PC-9 (cell line): ENCODE results near the gene XRCC5. TPM values are rescaled to one million over a fixed set of nuclear protein-coding genes. Genes with fewer than 3 reads are reported as not detected.

Experiments
- BruUV-seq: library from RNA; stranded (reverse); fragments of 400-500 nt; replicated peaks from 2 replicates; lab custom pipeline; 2021; lab: Mats Ljungman, UMichigan
- CTCF ChIA-PET: fragments of 300-600 bp; sonication (Branson Sonifier 250); formaldehyde crosslinking; loops from one replicate; lab custom pipeline; 2022; ENCODE audit warnings: antibody characterized with exemption; lab: Charles Lee
- POLR2A ChIA-PET: fragments of 300-600 bp; sonication (Branson Sonifier 250); formaldehyde crosslinking; loops from one replicate; lab custom pipeline; 2022; ENCODE audit warnings: antibody characterized with exemption; ENCODE audit not compliant: unreplicated experiment; lab: Charles Lee
- DNase-seq, 2 experiments: peaks; one replicate each; pipeline versions ENCODE4 v3.0.0 to v3.0.0-alpha.2; 2015 to 2022; ENCODE audit warnings: mixed read lengths in 1 of 2
- H2AFZ ChIP-seq: fragments of 200-600 bp; sonication (generic); 2 replicates; pipeline ENCODE4 v1.8.1; 2017; ENCODE audit warnings: antibody characterized with exemption
- H3F3A ChIP-seq: fragments of 200-600 bp; sonication (generic); 2 replicates; pipeline ENCODE4 v1.8.1; 2017; ENCODE audit warnings: antibody characterized with exemption, mild to moderate bottlenecking, low read depth; ENCODE audit not compliant: insufficient read depth
- H3K27ac ChIP-seq: fragments of 200-600 bp; sonication (generic); 2 replicates; pipeline ENCODE4 v1.6.1; 2016; ENCODE audit warnings: mixed run types
- H3K27me3 ChIP-seq: fragments of 200-600 bp; sonication (generic); 2 replicates; pipeline ENCODE4 v1.6.1; 2016; ENCODE audit warnings: low read depth, mixed run types; ENCODE audit not compliant: insufficient read depth
- H3K36me3 ChIP-seq: fragments of 200-600 bp; sonication (generic); 2 replicates; pipeline ENCODE4 v1.6.1; 2016; ENCODE audit warnings: low read depth, mixed run types
- H3K4me1 ChIP-seq: fragments of 200-600 bp; sonication (generic); replicated peaks from 2 replicates; pipeline ENCODE4 v1.6.1; 2016; ENCODE audit warnings: mixed run types; ENCODE audit not compliant: insufficient read depth
- H3K4me2 ChIP-seq: fragments of 200-600 bp; sonication (generic); 2 replicates; pipeline ENCODE4 v1.6.1; 2017; ENCODE audit warnings: mixed run types
- H3K4me3 ChIP-seq: fragments of 200-600 bp; sonication (generic); 2 replicates; pipeline ENCODE4 v1.6.1; 2016; ENCODE audit warnings: mixed run types
- H3K79me2 ChIP-seq: fragments of 200-600 bp; sonication (generic); 2 replicates; pipeline ENCODE4 v1.6.1; 2017; ENCODE audit warnings: low read depth, mixed run types
- H3K9me2 ChIP-seq: fragments of 200-600 bp; sonication (generic); 2 replicates; pipeline ENCODE4 v1.8.1; 2017; ENCODE audit warnings: mild to moderate bottlenecking; ENCODE audit not compliant: insufficient read depth
- H3K9me3 ChIP-seq: fragments of 200-600 bp; sonication (generic); 2 replicates; pipeline ENCODE4 v1.8.1; 2016; ENCODE audit warnings: low read depth; ENCODE audit not compliant: insufficient read depth
- H4K20me1 ChIP-seq: fragments of 200-600 bp; sonication (generic); 2 replicates; pipeline ENCODE4 v1.8.1; 2017; ENCODE audit not compliant: insufficient read depth
- EZH2 ChIP-seq: fragments of 200-600 bp; sonication (generic); IDR thresholded peaks from 2 replicates; pipeline ENCODE4 v1.8.0; 2017; ENCODE audit warnings: antibody characterized with exemption, low read depth
- intact Hi-C: fragments of 100-400 bp; cut with micrococcal nuclease; formaldehyde crosslinking; loops from one replicate; pipeline ENCODE4 v1.10.0; 2022; ENCODE audit not compliant: unreplicated experiment
- total RNA-seq: library from RNA; stranded (reverse); gene quantifications from 2 replicates; pipeline ENCODE4 v1.2.3, GENCODE V29; 2021
- TF ChIP-seq, protein P1 (sequence below): fragments of 200-600 bp; sonication (generic); conservative IDR thresholded peaks from 2 replicates; pipeline ENCODE4 v1.6.1; 2017; ENCODE audit warnings: mixed run types, antibody characterized with exemption, mild to moderate bottlenecking, moderate library complexity

The XRCC5 gene
- total RNA-seq, 1 experiment from 2014 or later: 275 TPM

DNA sequence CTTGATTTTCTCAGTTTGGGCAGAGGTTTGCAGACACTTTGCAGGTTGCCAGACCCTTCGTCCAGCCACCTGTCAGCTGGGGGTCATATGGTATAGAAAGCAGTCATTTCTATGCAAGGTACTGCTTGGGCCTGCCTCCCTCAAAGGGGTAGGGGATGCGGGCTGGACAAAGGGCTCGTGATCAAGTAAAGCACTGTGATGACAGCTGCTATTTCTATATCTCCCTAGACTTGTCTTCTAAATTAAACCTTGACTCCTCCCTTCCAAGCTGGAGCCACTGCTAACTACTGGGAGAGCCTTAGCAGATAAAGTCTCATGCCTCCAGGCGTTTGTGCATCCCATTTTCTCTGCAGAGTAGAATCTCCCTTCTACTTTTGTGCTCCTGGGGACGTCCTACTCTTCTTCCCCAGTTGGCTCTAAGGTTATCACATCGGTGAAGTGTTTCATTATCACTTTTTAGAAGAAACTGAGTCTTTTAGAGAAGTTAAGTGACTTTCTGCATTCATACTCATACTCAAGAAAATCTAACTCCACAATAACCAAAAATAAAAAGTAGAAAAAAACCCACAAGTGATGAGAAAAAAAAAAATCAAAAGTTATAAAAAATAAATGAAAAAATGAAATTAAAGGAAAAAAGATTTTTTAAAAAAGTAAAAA, 710 bp upstream of the XRCC5 start:
- H3F3A ChIP-seq: peaks cover 33% of the 10 kb centered on the region
- H3K4me3 ChIP-seq: peak overlapping the region; percentile 71
- peak overlapping the region; percentile 54 for H3K27ac ChIP-seq
- POLR2A ChIA-PET: interaction anchor here (0.7 kb wide), 2 partner anchors 28 to 509 kb away, joined by 4 to 5 read pairs; no protein-coding TSS in a partner anchor
- CTCF ChIA-PET: interaction anchor here (0.7 to 1.0 kb wide), 3 partner anchors 11 to 587 kb away, joined by 3 to 11 read pairs (median 3); partner anchors contain the start of gene IGFBP5
- H3K79me2 ChIP-seq: peaks cover 40% of the 10 kb centered on the region
- H4K20me1 ChIP-seq: peaks cover 17% of the 10 kb centered on the region
- intact Hi-C loops: no loop called here
- peak overlapping the region; percentile 65; the same call in 1 of the 2 replicates for H2AFZ ChIP-seq
- peak overlapping the region; percentile 87 for H3K4me2 ChIP-seq
- TF ChIP-seq, protein P1, sequence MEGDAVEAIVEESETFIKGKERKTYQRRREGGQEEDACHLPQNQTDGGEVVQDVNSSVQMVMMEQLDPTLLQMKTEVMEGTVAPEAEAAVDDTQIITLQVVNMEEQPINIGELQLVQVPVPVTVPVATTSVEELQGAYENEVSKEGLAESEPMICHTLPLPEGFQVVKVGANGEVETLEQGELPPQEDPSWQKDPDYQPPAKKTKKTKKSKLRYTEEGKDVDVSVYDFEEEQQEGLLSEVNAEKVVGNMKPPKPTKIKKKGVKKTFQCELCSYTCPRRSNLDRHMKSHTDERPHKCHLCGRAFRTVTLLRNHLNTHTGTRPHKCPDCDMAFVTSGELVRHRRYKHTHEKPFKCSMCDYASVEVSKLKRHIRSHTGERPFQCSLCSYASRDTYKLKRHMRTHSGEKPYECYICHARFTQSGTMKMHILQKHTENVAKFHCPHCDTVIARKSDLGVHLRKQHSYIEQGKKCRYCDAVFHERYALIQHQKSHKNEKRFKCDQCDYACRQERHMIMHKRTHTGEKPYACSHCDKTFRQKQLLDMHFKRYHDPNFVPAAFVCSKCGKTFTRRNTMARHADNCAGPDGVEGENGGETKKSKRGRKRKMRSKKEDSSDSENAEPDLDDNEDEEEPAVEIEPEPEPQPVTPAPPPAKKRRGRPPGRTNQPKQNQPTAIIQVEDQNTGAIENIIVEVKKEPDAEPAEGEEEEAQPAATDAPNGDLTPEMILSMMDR: no peak
- no peak for TF ChIP-seq EZH2
- H3K9me2 ChIP-seq: no peaks in the 10 kb centered on the region
- peaks cover 31% of the 10 kb centered on the region for H3K36me3 ChIP-seq
- no peaks in the 10 kb centered on the region for H3K9me3 ChIP-seq
- DNase-seq: no peak
- TSS peak; percentile 100 for BruUV-seq
- H3K4me1 ChIP-seq: peaks cover 18% of the 10 kb centered on the region
- H3K27me3 ChIP-seq: no peaks in the 10 kb centered on the region

DNA sequence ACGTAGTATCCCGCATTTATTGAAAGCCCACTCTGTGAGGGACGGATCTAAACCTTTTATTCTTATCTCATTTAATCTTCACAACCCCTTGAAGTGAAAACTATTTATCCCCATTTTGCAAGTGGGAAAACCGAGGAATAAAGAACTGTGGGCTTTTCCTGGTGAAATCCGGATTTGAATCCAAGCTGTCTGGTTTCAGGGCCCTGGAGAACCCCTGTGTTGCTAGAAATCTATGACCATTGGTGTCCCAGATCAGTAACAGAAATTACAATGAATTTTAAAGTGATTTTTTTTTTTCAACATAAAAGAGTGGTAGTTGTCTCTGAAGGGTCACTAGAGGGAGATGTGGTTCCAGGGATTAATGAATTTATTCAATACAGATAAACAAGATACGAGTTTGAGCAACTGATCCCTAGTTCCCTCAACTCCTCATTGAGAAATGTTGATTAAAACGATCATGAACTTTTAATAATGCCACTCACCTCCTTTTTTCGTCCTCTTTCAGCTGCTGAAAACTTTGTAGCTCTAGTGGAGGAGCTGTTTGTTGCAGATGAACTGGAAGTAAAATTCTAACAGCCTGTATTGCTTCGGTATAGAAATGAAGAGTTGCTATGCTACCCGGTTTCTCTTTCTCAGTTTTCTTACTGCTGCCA, 940 bp downstream of the XRCC5 start:
- H3K9me3 ChIP-seq: no peaks in the 10 kb centered on the region
- H3K36me3 ChIP-seq: peaks cover 35% of the 10 kb centered on the region
- CTCF ChIA-PET: interaction anchor here (0.6 to 0.7 kb wide), 3 partner anchors 229 to 532 kb away, joined by 3 read pairs; no protein-coding TSS in a partner anchor
- intact Hi-C loops: loop anchor here (1.0 to 5.0 kb wide), 3 partner anchors 78 to 556 kb away; partner anchors contain the start of gene RPL37A
- no peaks in the 10 kb centered on the region for H3K9me2 ChIP-seq
- H2AFZ ChIP-seq: peak overlapping the region; percentile 88
- peak in 1 of 2 experiments; percentile 48 for DNase-seq
- H4K20me1 ChIP-seq: peaks cover 17% of the 10 kb centered on the region
- H3F3A ChIP-seq: peaks cover 43% of the 10 kb centered on the region
- no peaks in the 10 kb centered on the region for H3K27me3 ChIP-seq
- BruUV-seq: TSS peak; percentile 51
- H3K79me2 ChIP-seq: peaks cover 42% of the 10 kb centered on the region
- peaks cover 18% of the 10 kb centered on the region for H3K4me1 ChIP-seq
- peak overlapping the region; percentile 87 for H3K4me2 ChIP-seq
- peak overlapping the region; percentile 54 for H3K27ac ChIP-seq
- peak overlapping the region; percentile 71 for H3K4me3 ChIP-seq
- TF ChIP-seq EZH2: no peak
- TF ChIP-seq, protein P1: peak; percentile 81
- POLR2A ChIA-PET: interaction anchor here (0.6 to 0.7 kb wide), 2 partner anchors 10 to 1399 kb away, joined by 3 to 4 read pairs; no protein-coding TSS in a partner anchor

DNA sequence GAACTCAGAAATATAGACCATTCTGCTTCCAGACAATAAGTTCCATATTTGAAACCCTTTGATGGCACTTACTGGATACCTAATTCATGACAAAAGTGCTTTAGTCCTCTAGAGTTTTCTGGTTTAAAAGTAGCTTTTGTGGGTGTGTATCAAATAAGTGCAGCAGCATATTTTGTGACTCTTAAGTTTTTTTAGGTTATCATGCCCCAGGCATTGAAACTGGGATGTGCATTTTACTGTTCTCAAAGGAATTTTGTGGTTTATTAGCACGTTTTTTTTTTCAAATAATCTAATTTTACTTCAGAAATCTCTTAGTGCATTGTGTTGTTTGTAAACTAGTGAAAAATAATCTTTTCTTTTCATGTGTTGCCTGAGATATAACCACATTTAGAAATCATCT, 1.5 kb downstream of the XRCC5 start:
- H3F3A ChIP-seq: peaks cover 43% of the 10 kb centered on the region
- H3K27ac ChIP-seq: peak overlapping the region; percentile 54; the same call in 1 of the 2 replicates
- DNase-seq: no peak
- H3K9me2 ChIP-seq: no peaks in the 10 kb centered on the region
- H3K4me1 ChIP-seq: peaks cover 22% of the 10 kb centered on the region
- intact Hi-C loops: loop anchor here (1.0 to 5.0 kb wide), 3 partner anchors 78 to 556 kb away; partner anchors contain the start of gene RPL37A
- peaks cover 35% of the 10 kb centered on the region for H3K36me3 ChIP-seq
- ChIA-PET CTCF (interaction anchor here (0.6 to 0.7 kb wide), 2 partner anchors 320 to 531 kb away, joined by 3 read pairs; no protein-coding TSS in a partner anchor), POLR2A (interaction anchor here (0.7 kb wide), 1 partner anchor 10 kb away, joined by 4 read pairs; no protein-coding TSS in a partner anchor)
- H3K27me3 ChIP-seq: no peaks in the 10 kb centered on the region
- no peak overlapping the region for H2AFZ ChIP-seq
- no peaks in the 10 kb centered on the region for H3K9me3 ChIP-seq
- H3K79me2 ChIP-seq: peaks cover 47% of the 10 kb centered on the region
- TF ChIP-seq EZH2: no peak
- TF ChIP-seq, protein P1: no peak
- BruUV-seq: no TSS peak
- H3K4me3 ChIP-seq: peak overlapping the region; percentile 71
- peak overlapping the region; percentile 87 for H3K4me2 ChIP-seq
- H4K20me1 ChIP-seq: peaks cover 17% of the 10 kb centered on the region
